Fibroblast of skin of left biceps (primary cell): ENCODE data around the gene USP31.

Experiments used
- DNase-seq, 2 experiments: peaks; one replicate each; pipeline ENCODE4 v3.0.0-alpha.2; 2013; ENCODE audit warnings: low read depth in 2 of 2

USP31 gene

GRCh38 chr16:23015580-23015979, 133.7 kb downstream of the USP31 start:
- no peak for DNase-seq

DNA sequence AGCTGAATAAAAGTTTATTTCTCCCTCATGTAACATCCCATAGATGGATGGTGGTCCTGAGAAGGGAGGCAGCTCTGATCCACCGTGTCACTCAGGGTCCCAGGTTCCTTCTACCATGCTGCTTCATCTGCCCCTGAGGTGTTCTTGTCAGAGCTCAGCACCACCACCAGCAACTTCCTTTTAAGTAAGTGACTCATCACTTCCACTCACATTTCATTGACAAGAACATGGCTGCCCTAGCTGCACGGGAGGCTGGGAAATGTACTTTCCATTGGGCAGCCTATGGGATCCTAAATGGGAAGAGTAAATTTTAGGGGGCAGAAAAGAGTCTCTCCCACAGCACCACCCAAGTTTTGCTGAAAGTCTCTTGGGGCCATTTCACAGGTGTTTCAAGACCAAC, 134.7 kb downstream of the USP31 start:
- DNase-seq: no peak
